GM23248 (cell line): ENCODE measurements around the gene PDGFD.

Source experiments
- EZH2 ChIP-seq: fragments of 200-600 bp; sonication (generic); IDR thresholded peaks from 2 replicates; pipeline ENCODE4 v1.6.1; 2018; ENCODE audit warnings: antibody characterized with exemption, mild to moderate bottlenecking; ENCODE audit not compliant: insufficient read depth, poor library complexity, severe bottlenecking
- EZH2phosphoT487 ChIP-seq: fragments of 200-600 bp; sonication (generic); IDR thresholded peaks from 2 replicates; pipeline ENCODE4 v1.6.1; 2018; ENCODE audit warnings: antibody characterized with exemption, moderate library complexity, mild to moderate bottlenecking, low read depth; ENCODE audit not compliant: insufficient read depth

GRCh38 chr11:104154296-104154695 lies 9.7 kb downstream of the PDGFD start:
- TF ChIP-seq EZH2: no peak
- TF ChIP-seq EZH2phosphoT487: no peak
